GM12875 (cell line): ENCODE data around the gene DNAJC30.

ENCODE experiments used
- H3K4me3 ChIP-seq: one replicate; pipeline ENCODE4 v1.5.1; 2011; ENCODE audit warnings: low read depth, low read length, control low read depth
- TF ChIP-seq, protein P1 (sequence below): IDR thresholded peaks from 2 replicates; pipeline ENCODE4 v1.5.1; 2011; ENCODE audit warnings: low read depth, mild to moderate bottlenecking, control low read depth, inconsistent platforms, low read length, moderate library complexity, borderline replicate concordance; ENCODE audit not compliant: insufficient read depth

The DNAJC30 gene

GRCh38 chr7:73652541-73652949, 30.7 kb downstream of the DNAJC30 start:
- no peak overlapping the region for H3K4me3 ChIP-seq
- TF ChIP-seq, protein P1, sequence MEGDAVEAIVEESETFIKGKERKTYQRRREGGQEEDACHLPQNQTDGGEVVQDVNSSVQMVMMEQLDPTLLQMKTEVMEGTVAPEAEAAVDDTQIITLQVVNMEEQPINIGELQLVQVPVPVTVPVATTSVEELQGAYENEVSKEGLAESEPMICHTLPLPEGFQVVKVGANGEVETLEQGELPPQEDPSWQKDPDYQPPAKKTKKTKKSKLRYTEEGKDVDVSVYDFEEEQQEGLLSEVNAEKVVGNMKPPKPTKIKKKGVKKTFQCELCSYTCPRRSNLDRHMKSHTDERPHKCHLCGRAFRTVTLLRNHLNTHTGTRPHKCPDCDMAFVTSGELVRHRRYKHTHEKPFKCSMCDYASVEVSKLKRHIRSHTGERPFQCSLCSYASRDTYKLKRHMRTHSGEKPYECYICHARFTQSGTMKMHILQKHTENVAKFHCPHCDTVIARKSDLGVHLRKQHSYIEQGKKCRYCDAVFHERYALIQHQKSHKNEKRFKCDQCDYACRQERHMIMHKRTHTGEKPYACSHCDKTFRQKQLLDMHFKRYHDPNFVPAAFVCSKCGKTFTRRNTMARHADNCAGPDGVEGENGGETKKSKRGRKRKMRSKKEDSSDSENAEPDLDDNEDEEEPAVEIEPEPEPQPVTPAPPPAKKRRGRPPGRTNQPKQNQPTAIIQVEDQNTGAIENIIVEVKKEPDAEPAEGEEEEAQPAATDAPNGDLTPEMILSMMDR, result no peak

DNA sequence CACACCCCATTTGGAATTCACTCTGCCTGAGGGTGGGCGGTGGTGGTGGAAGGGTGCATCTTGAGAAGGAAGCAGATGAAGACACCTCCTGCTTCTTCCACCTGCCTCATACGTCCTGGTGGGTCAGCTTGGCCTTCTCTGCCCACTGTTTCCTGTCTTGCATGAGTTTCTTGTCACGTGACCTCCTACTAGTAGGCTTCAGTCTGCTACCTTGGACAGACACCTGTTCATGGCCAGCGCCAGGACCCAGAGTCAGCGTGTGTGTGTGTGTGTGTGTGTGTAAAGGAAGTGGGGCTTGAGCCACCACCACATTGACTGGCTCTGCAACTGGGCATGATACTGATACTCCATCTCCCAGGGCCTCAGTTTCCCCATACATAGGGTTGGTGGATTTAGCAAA, 32.7 kb downstream of the DNAJC30 start:
- TF ChIP-seq, protein P1, result no peak
- no peak overlapping the region for H3K4me3 ChIP-seq

DNA sequence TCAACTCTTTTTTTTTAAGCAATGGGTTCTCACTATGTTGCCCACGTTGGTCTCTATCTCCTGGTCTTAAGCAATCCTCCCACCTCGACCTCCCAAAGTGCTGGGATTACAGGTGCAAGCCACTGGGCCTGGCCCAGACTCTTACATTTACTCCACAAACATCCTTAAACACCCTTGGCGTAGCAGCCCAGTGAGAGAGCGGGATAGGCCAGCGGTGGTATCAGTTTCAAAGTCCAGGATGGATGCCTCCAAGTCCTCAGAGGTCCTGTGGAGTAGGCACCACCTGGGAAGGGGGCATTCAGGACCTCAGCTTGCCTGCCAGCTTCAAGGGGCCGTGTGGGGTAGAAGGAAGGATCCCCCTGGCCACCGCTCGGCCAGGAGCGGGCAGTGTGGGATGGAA, 33.7 kb downstream of the DNAJC30 start:
- TF ChIP-seq, protein P1, result no peak
- H3K4me3 ChIP-seq, result no peak overlapping the region

- no peak overlapping the region for H3K4me3 ChIP-seq
- TF ChIP-seq, protein P1, result no peak
Observed at GRCh38 chr7:73648593-73649332, 34.5 kb downstream of the DNAJC30 start.

DNA sequence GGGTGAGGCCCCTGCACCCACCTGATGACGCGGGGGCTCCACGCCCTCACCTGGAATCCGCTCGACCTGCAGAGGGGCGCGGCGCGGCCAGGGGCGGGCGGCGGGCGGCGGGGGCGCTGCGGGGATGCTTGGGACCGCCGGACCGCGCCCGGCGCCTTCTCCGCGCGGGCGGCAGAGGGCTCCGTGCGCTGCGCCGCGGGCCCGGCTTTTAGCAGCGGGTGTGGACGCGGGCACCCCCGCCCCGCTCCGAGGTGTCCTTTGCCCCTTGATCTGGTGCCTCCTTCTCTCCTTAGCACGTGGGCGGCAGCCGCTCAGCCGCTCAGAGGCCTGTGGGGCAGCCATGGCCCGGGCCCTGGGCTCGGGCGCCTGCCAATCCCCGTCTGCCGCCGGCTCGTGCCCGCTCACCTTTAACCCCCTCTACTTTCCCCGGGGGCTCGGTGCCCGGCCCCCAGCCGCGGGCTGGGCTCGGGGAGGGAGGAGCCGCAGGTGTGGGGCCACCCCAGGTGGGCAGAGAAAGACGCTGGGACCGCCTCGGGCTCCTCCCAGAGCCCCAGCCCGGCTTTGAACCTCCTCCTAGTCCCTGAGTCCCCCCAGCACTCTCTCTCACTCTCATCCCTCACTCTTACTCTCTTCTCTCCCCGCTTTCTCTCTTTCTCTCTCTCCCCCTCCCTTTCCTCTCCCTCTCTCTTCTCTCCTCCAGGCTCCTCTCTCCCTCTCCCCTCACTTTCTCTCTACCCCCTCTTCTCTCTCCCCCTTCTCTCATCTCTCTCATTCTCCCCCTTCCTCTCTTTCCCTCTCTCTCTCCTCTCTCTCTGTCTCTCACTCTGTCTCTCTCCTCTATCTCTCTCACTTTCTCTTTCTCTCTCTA, 35.3 kb downstream of the DNAJC30 start:
- no peak overlapping the region for H3K4me3 ChIP-seq
- TF ChIP-seq, protein P1, result no peak

GRCh38 chr7:73646785-73647724, 36.2 kb downstream of the DNAJC30 start:
- H3K4me3 ChIP-seq, result no peak overlapping the region
- TF ChIP-seq, protein P1, result no peak
